Panc1 (cell line): ENCODE measurements around the gene LRRK1.

Experiments used
- CTCF ChIP-seq: fragments of 450-650 bp; IDR thresholded peaks from 2 replicates; pipeline ENCODE4 v1.5.1; 2017; ENCODE audit warnings: mild to moderate bottlenecking
- TCF7L2 ChIP-seq: IDR thresholded peaks from 2 replicates; pipeline ENCODE4 v1.6.1; 2011; ENCODE audit warnings: mild to moderate bottlenecking, low read depth, low read length, inconsistent platforms

- TF ChIP-seq CTCF (no peak), TCF7L2 (no peak)
Measured at GRCh38 chr15:101025501-101025885, 106.3 kb downstream of the LRRK1 start.
